HEK293 (cell line): ENCODE data around the gene CHMP6.
A peak's percentile ranks its signal among the peaks of the same experiment; 100 is the strongest.

Experiments used
- EGR2 ChIP-seq: fragments of 450-650 bp; formaldehyde crosslinking; IDR thresholded peaks from 2 replicates; pipeline ENCODE4 v1.5.1; 2016; ENCODE audit warnings: low read depth, missing biosample characterization, missing genetic modification characterization
- HOXA7 ChIP-seq: sonication (generic); formaldehyde crosslinking; IDR thresholded peaks from 2 replicates; pipeline ENCODE4 v1.8.1; 2022; ENCODE audit warnings: missing genetic modification reagents, borderline replicate concordance
- KLF1 ChIP-seq: fragments of 450-650 bp; formaldehyde crosslinking; IDR thresholded peaks from 2 replicates; pipeline ENCODE4 v1.5.1; 2016; ENCODE audit warnings: missing biosample characterization, missing genetic modification characterization
- KLF10 ChIP-seq: fragments of 450-650 bp; IDR thresholded peaks from 2 replicates; pipeline ENCODE4 v1.5.1; 2018; ENCODE audit warnings: missing biosample characterization, mild to moderate bottlenecking, missing genetic modification characterization
- KLF8 ChIP-seq: fragments of 450-650 bp; formaldehyde crosslinking; IDR thresholded peaks from 2 replicates; pipeline ENCODE4 v1.5.1; 2016; ENCODE audit warnings: missing biosample characterization, missing genetic modification characterization
- SP2 ChIP-seq: fragments of 450-650 bp; formaldehyde crosslinking; IDR thresholded peaks from 2 replicates; pipeline ENCODE4 v1.5.1; 2016; ENCODE audit warnings: missing biosample characterization, missing genetic modification characterization
- WT1 ChIP-seq: fragments of 450-650 bp; formaldehyde crosslinking; IDR thresholded peaks from 2 replicates; pipeline ENCODE4 v1.5.1; 2016; ENCODE audit warnings: missing biosample characterization, missing genetic modification characterization
- ZBTB7A ChIP-seq: fragments of 450-650 bp; formaldehyde crosslinking; IDR thresholded peaks from 2 replicates; pipeline ENCODE4 v1.5.1; 2016; ENCODE audit warnings: low read depth, missing biosample characterization, missing genetic modification characterization
- ZEB2 ChIP-seq: fragments of 450-650 bp; formaldehyde crosslinking; IDR thresholded peaks from 2 replicates; pipeline ENCODE4 v1.5.1; 2016; ENCODE audit warnings: missing biosample characterization, missing genetic modification characterization
- ZFHX2 ChIP-seq: fragments of 450-650 bp; formaldehyde crosslinking; conservative IDR thresholded peaks from 2 replicates; pipeline ENCODE4 v1.5.1; 2016; ENCODE audit warnings: missing biosample characterization, missing genetic modification characterization
- ZNF121 ChIP-seq: fragments of 450-650 bp; formaldehyde crosslinking; IDR thresholded peaks from 2 replicates; pipeline ENCODE4 v1.5.1; 2016; ENCODE audit warnings: missing biosample characterization, missing genetic modification characterization
- ZNF596 ChIP-seq: fragments of 450-650 bp; IDR thresholded peaks from 2 replicates; pipeline ENCODE4 v1.5.0; 2018; ENCODE audit warnings: missing biosample characterization, mild to moderate bottlenecking, missing genetic modification characterization, moderate library complexity
- ZNF660 ChIP-seq: fragments of 450-650 bp; IDR thresholded peaks from 2 replicates; pipeline ENCODE4 v1.5.1; 2018; ENCODE audit warnings: missing biosample characterization, mild to moderate bottlenecking, missing genetic modification characterization
- ZNF701 ChIP-seq: fragments of 450-650 bp; formaldehyde crosslinking; IDR thresholded peaks from 2 replicates; pipeline ENCODE4 v1.5.1; 2016; ENCODE audit warnings: missing biosample characterization, missing genetic modification characterization
- TF ChIP-seq, protein P1 (sequence below): fragments of 450-650 bp; IDR thresholded peaks from 2 replicates; pipeline ENCODE4 v1.5.1; 2018; ENCODE audit warnings: missing biosample characterization, mild to moderate bottlenecking, missing genetic modification characterization
- TF ChIP-seq, protein P2 (sequence below): fragments of 450-650 bp; formaldehyde crosslinking; IDR thresholded peaks from 2 replicates; pipeline ENCODE4 v1.5.1; 2016; ENCODE audit warnings: missing biosample characterization, missing genetic modification characterization
- TF ChIP-seq, protein P3 (sequence below): fragments of 450-650 bp; formaldehyde crosslinking; IDR thresholded peaks from 2 replicates; pipeline ENCODE4 v1.5.1; 2016; ENCODE audit warnings: missing biosample characterization, missing genetic modification characterization
- TF ChIP-seq, protein P4 (sequence below): IDR thresholded peaks from 2 replicates; pipeline ENCODE4 v1.6.1; 2011; ENCODE audit warnings: mild to moderate bottlenecking, low read depth, low read length, borderline replicate concordance
- TF ChIP-seq, protein P5 (sequence below): fragments of 450-650 bp; formaldehyde crosslinking; IDR thresholded peaks from 2 replicates; pipeline ENCODE4 v1.5.1; 2017; ENCODE audit warnings: missing biosample characterization, missing genetic modification characterization
- TF ChIP-seq, protein P6 (sequence below): fragments of 450-650 bp; formaldehyde crosslinking; IDR thresholded peaks from 2 replicates; pipeline ENCODE4 v1.5.1; 2016; ENCODE audit warnings: missing biosample characterization, missing genetic modification characterization
- TF ChIP-seq, protein P7 (sequence below): fragments of 450-650 bp; formaldehyde crosslinking; IDR thresholded peaks from 2 replicates; pipeline ENCODE4 v1.5.1; 2016; ENCODE audit warnings: missing biosample characterization, missing genetic modification characterization
- TF ChIP-seq, protein P8 (sequence below): fragments of 450-650 bp; formaldehyde crosslinking; IDR thresholded peaks from 2 replicates; pipeline ENCODE4 v1.5.1; 2016; ENCODE audit warnings: missing biosample characterization, missing genetic modification characterization, borderline replicate concordance

Gene CHMP6

DNA sequence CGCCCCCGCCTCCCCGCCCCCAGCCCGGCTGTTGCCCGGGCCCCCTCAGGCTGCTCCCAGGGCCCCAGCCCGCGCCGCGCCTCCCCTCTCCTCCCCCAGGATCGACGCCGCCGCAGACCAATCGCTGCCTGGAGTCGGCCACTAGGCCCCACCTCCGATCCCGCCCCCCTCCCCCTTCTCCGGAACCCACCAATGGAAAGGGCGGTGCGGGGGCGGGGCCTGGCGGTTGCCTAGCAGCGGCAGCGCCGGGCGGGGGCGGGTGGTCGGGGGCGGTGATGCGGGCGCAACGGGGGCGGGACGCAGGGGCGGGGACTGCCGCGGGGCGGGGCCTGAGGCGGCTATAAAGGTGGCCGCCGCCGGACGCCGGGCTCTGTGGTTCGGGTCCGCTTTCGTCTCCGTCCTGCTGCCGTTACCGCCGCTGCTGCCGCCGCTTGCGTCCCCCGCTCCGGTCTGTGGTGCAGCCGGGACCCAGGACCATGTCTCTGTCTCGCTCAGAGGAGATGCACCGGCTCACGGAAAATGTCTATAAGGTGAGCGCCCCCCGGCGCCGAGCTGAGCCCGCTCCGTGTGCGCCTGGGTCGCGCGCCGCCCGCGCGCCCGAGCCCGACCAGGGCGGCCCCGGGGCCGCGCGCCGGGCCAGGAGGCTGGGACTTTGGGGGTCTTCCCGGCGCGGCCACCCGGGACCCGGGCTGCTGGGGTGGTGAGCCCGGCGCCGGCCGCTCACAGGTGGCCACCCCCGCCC is 43.3 kb downstream of the CHMP6 start, which contains the start of gene BAIAP2 (continued):
- TF ChIP-seq, protein P1, sequence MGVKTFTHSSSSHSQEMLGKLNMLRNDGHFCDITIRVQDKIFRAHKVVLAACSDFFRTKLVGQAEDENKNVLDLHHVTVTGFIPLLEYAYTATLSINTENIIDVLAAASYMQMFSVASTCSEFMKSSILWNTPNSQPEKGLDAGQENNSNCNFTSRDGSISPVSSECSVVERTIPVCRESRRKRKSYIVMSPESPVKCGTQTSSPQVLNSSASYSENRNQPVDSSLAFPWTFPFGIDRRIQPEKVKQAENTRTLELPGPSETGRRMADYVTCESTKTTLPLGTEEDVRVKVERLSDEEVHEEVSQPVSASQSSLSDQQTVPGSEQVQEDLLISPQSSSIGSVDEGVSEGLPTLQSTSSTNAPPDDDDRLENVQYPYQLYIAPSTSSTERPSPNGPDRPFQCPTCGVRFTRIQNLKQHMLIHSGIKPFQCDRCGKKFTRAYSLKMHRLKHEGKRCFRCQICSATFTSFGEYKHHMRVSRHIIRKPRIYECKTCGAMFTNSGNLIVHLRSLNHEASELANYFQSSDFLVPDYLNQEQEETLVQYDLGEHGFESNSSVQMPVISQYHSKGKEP (tag by site-specific recombination) = 0 out of 2 replicates have a peak, but pooled peaks have one; percentile 19
- peak; percentile 39; the same call in 1 of the 2 replicates for TF ChIP-seq ZEB2 (tag by site-specific recombination)
- no peak for TF ChIP-seq HOXA7
- peak; percentile 51 for TF ChIP-seq ZFHX2 (tag by site-specific recombination)
- TF ChIP-seq, protein P2, sequence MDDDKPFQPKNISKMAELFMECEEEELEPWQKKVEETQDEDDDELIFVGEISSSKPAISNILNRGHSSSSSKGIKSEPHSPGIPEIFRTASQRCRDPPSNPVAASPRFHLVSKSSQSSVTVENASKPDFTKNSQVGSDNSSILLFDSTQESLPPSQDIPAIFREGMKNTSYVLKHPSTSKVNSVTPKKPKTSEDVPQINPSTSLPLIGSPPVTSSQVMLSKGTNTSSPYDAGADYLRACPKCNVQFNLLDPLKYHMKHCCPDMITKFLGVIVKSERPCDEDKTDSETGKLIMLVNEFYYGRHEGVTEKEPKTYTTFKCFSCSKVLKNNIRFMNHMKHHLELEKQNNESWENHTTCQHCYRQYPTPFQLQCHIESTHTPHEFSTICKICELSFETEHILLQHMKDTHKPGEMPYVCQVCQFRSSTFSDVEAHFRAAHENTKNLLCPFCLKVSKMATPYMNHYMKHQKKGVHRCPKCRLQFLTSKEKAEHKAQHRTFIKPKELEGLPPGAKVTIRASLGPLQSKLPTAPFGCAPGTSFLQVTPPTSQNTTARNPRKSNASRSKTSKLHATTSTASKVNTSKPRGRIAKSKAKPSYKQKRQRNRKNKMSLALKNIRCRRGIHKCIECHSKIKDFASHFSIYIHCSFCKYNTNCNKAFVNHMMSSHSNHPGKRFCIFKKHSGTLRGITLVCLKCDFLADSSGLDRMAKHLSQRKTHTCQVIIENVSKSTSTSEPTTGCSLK = no peak
- TF ChIP-seq ZNF701 (tag by site-specific recombination) = no peak
- TF ChIP-seq EGR2 (tag by site-specific recombination) = peak; percentile 40
- peak; percentile 83 for TF ChIP-seq SP2
- TF ChIP-seq KLF1 = 0 out of 2 replicates have a peak, but pooled peaks have one; percentile 12
- no peak for TF ChIP-seq ZNF121 (tag by site-specific recombination)
- TF ChIP-seq KLF8 = peak; percentile 71; the same call in 1 of the 2 replicates
- TF ChIP-seq, protein P3, sequence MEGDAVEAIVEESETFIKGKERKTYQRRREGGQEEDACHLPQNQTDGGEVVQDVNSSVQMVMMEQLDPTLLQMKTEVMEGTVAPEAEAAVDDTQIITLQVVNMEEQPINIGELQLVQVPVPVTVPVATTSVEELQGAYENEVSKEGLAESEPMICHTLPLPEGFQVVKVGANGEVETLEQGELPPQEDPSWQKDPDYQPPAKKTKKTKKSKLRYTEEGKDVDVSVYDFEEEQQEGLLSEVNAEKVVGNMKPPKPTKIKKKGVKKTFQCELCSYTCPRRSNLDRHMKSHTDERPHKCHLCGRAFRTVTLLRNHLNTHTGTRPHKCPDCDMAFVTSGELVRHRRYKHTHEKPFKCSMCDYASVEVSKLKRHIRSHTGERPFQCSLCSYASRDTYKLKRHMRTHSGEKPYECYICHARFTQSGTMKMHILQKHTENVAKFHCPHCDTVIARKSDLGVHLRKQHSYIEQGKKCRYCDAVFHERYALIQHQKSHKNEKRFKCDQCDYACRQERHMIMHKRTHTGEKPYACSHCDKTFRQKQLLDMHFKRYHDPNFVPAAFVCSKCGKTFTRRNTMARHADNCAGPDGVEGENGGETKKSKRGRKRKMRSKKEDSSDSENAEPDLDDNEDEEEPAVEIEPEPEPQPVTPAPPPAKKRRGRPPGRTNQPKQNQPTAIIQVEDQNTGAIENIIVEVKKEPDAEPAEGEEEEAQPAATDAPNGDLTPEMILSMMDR (tag by site-specific recombination) = peak; percentile 47; the same call in 1 of the 2 replicates
- peak; percentile 82; the same call in 1 of the 2 replicates for TF ChIP-seq ZNF660 (tag by site-specific recombination)
- TF ChIP-seq, protein P4, sequence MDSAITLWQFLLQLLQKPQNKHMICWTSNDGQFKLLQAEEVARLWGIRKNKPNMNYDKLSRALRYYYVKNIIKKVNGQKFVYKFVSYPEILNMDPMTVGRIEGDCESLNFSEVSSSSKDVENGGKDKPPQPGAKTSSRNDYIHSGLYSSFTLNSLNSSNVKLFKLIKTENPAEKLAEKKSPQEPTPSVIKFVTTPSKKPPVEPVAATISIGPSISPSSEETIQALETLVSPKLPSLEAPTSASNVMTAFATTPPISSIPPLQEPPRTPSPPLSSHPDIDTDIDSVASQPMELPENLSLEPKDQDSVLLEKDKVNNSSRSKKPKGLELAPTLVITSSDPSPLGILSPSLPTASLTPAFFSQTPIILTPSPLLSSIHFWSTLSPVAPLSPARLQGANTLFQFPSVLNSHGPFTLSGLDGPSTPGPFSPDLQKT = no peak
- TF ChIP-seq, protein P5, sequence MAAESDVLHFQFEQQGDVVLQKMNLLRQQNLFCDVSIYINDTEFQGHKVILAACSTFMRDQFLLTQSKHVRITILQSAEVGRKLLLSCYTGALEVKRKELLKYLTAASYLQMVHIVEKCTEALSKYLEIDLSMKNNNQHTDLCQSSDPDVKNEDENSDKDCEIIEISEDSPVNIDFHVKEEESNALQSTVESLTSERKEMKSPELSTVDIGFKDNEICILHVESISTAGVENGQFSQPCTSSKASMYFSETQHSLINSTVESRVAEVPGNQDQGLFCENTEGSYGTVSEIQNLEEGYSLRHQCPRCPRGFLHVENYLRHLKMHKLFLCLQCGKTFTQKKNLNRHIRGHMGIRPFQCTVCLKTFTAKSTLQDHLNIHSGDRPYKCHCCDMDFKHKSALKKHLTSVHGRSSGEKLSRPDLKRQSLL (tag by site-specific recombination) = peak; percentile 18; the same call in 1 of the 2 replicates
- TF ChIP-seq KLF10 (tag by site-specific recombination) = 0 out of 2 replicates have a peak, but pooled peaks have one; percentile 46
- TF ChIP-seq, protein P6, sequence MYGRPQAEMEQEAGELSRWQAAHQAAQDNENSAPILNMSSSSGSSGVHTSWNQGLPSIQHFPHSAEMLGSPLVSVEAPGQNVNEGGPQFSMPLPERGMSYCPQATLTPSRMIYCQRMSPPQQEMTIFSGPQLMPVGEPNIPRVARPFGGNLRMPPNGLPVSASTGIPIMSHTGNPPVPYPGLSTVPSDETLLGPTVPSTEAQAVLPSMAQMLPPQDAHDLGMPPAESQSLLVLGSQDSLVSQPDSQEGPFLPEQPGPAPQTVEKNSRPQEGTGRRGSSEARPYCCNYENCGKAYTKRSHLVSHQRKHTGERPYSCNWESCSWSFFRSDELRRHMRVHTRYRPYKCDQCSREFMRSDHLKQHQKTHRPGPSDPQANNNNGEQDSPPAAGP = peak; percentile 58; the same call in 1 of the 2 replicates
- TF ChIP-seq WT1 = no peak
- TF ChIP-seq ZNF596 = no peak
- TF ChIP-seq, protein P7, sequence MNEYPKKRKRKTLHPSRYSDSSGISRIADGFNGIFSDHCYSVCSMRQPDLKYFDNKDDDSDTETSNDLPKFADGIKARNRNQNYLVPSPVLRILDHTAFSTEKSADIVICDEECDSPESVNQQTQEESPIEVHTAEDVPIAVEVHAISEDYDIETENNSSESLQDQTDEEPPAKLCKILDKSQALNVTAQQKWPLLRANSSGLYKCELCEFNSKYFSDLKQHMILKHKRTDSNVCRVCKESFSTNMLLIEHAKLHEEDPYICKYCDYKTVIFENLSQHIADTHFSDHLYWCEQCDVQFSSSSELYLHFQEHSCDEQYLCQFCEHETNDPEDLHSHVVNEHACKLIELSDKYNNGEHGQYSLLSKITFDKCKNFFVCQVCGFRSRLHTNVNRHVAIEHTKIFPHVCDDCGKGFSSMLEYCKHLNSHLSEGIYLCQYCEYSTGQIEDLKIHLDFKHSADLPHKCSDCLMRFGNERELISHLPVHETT = no peak
- TF ChIP-seq, protein P8, sequence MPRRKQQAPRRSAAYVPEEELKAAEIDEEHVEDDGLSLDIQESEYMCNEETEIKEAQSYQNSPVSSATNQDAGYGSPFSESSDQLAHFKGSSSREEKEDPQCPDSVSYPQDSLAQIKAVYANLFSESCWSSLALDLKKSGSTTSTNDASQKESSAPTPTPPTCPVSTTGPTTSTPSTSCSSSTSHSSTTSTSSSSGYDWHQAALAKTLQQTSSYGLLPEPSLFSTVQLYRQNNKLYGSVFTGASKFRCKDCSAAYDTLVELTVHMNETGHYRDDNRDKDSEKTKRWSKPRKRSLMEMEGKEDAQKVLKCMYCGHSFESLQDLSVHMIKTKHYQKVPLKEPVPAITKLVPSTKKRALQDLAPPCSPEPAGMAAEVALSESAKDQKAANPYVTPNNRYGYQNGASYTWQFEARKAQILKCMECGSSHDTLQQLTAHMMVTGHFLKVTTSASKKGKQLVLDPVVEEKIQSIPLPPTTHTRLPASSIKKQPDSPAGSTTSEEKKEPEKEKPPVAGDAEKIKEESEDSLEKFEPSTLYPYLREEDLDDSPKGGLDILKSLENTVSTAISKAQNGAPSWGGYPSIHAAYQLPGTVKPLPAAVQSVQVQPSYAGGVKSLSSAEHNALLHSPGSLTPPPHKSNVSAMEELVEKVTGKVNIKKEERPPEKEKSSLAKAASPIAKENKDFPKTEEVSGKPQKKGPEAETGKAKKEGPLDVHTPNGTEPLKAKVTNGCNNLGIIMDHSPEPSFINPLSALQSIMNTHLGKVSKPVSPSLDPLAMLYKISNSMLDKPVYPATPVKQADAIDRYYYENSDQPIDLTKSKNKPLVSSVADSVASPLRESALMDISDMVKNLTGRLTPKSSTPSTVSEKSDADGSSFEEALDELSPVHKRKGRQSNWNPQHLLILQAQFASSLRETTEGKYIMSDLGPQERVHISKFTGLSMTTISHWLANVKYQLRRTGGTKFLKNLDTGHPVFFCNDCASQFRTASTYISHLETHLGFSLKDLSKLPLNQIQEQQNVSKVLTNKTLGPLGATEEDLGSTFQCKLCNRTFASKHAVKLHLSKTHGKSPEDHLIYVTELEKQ = peak; percentile 17; the same call in 1 of the 2 replicates
- 0 out of 2 replicates have a peak, but pooled peaks have one; percentile 29 for TF ChIP-seq ZBTB7A (tag by site-specific recombination)
